H7 (cell line): Measurements from ENCODE around the gene EPHX1. TPM values are rescaled to one million over a fixed set of nuclear protein-coding genes. Genes with fewer than 3 reads are reported as not detected.
A peak's percentile ranks its signal among the peaks of the same experiment; 100 is the strongest.
"Not testable (repeated sequence)": the region's sequence is repeated elsewhere in the genome, so short reads cannot be mapped to it uniquely, and the experiment has no call there.

ENCODE experiments used
- DNase-seq: peaks from one replicate; pipeline ENCODE4 v3.0.0; 2012
- H3K27me3 ChIP-seq: 2 replicates; pipeline ENCODE4 v1.6.0; 2011; ENCODE audit warnings: mild to moderate bottlenecking, low read length; ENCODE audit not compliant: control insufficient read depth, insufficient read depth
- H3K36me3 ChIP-seq: replicated peaks from 2 replicates; pipeline ENCODE4 v1.5.1; 2011; ENCODE audit warnings: low read length; ENCODE audit not compliant: control insufficient read depth, insufficient read depth
- H3K4me3 ChIP-seq: 2 replicates; pipeline ENCODE4 v1.5.1; 2011; ENCODE audit warnings: low read depth, mild to moderate bottlenecking, control low read depth, low read length, moderate library complexity; ENCODE audit not compliant: insufficient read depth
- total RNA-seq: library from RNA; depleted of rRNA; stranded (reverse); fragments of >200 nt; shearing (Covaris generic); gene quantifications from 2 replicates; pipeline ENCODE4 v1.2.3, GENCODE V29; 2014

EPHX1 gene
- total RNA-seq, 1 experiment from 2014 or later, result 52.1 TPM

GRCh38 chr1:225879521-225880221 is 69.7 kb downstream of the EPHX1 start:
- no peak for DNase-seq
- Histone ChIP-seq H3K4me3 (peak overlapping the region; percentile 20; the same call in 1 of the 2 replicates), H3K36me3 (peaks cover 39% of the 10 kb centered on the region), H3K27me3 (no peaks in the 10 kb centered on the region)

DNA sequence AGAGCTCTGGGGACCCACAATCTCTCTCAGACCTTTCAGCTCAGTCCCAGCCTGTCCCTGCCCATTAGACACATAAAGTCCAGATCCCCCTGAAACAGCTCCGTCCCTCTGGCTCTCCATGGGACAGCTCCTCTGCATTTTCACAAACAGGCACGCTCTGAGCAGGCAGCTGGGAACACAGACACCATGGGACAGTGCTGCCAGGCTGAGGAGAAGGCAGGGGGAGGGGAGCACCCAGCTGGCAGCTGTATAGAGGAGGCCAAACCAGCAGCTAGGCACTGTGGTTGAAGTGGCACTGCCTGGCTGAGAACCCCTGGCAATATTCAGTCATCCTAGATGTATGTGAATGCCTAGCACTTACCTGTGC is 70.3 kb downstream of the EPHX1 start:
- Histone ChIP-seq H3K27me3 (no peaks in the 10 kb centered on the region), H3K4me3 (peak overlapping the region; percentile 20; the same call in 1 of the 2 replicates)
- DNase-seq, result no peak

GRCh38 chr1:225880636-225881035 is 70.7 kb downstream of the EPHX1 start:
- peak overlapping the region; percentile 20; the same call in 1 of the 2 replicates for H3K4me3 ChIP-seq
- peaks cover 32% of the 10 kb centered on the region for H3K36me3 ChIP-seq
- no peaks in the 10 kb centered on the region for H3K27me3 ChIP-seq
- DNase-seq, result no peak

More for the DNA sequence above, 70.3 kb downstream of the EPHX1 start:
- H3K36me3 ChIP-seq, result peaks cover 36% of the 10 kb centered on the region

DNA sequence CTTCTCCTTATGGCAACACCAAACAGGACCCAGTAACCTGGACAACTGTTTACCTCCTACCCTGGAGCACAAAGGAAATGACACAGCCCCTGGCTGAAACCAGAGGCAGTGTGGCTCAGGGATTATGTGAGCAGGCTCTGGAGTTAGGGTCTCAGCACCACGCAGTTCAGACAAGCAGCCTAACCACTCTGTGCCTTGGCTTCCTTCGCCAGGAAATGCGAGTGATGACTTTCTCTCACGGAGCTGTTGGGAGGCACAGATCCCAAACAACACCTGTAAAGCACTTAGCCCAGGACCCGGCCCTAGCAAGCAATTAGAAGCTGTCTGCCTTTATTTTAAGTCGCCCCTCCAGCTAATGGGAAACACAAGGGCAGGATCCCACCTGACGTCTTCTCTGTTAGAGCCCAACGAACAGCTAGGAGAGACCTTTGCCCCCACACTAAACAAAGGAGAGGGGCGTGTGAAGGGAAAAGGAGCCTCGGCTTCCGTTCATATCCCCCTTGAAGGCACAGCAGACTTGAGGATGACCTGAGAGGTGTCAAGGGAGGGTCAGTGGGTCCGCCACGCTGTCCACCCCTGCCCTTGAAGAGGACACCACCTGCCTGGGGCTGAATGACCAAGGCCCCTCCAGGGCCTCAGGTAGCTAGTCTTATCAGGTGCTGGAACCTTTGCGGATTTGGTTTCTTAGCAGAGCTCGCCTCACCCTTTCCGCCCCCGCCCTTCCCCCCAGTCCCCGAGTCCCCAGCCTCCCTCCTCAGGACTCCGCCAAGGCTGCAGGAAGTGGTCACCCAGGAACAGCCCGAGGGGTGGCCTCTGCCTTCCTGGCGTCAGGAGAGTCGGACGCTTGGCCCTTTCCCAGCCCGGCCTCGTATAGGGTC is 71.4 kb downstream of the EPHX1 start:
- no peaks in the 10 kb centered on the region for H3K27me3 ChIP-seq
- peak; percentile 77 for DNase-seq
- H3K4me3 ChIP-seq, result peak overlapping the region; percentile 97
- H3K36me3 ChIP-seq, result peaks cover 29% of the 10 kb centered on the region

- peak; percentile 98 for DNase-seq
- H3K36me3 ChIP-seq, result peaks cover 28% of the 10 kb centered on the region
- peak within 1 kb of the TSS; percentile 97 for H3K4me3 ChIP-seq
- H3K27me3 ChIP-seq, result no peaks in the 10 kb centered on the region
These were observed 72.2 kb downstream of the EPHX1 start, which contains the start of gene TMEM63A for GRCh38 chr1:225881959-225882693. TSS of gene TMEM63A (minus strand) at chr1:225882380. CDS start at chr1:225877580, 4,800 bp downstream.

- Histone ChIP-seq H3K4me3 (peak overlapping the region; percentile 97), H3K27me3 (no peaks in the 10 kb centered on the region), H3K36me3 (peaks cover 25% of the 10 kb centered on the region)
- DNase-seq, result peak; percentile 81
These were observed 73.0 kb downstream of the EPHX1 start for GRCh38 chr1:225882694-225883615.

DNA sequence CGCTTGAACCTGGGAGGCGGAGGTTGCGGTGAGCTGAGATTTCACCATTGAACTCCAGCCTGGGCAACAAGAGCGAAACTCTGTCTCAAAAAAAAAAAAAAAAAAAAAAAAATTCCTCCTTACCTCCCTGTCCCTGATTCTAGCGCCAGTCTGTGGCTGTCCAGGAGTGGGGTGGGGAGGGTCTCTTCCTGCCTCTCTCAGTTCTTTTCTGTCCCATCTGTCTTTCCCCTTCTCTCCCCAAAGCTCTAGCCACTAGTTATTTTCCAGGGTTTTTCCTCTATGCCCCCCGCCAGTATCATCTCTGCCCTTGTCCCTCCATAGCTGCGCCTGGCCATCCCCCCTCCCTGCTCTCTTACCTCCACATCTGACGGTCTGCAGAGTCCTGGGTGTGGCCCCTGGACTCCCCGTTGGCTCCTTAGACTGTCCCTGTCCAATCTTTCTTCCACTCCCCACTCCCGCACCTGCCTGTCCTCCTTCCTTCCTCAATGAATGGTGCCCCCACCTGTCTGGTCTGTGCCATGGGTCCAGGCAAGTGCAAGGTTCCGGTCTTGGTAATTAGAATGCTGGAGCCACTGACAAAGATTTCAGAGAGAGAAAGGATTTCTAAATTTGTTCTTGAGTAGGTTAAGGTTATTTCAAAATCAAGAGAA is 73.8 kb downstream of the EPHX1 start:
- no peak for DNase-seq
- Histone ChIP-seq H3K4me3 (peak overlapping the region; percentile 97), H3K27me3 (no peaks in the 10 kb centered on the region), H3K36me3 (peaks cover 25% of the 10 kb centered on the region)

DNA sequence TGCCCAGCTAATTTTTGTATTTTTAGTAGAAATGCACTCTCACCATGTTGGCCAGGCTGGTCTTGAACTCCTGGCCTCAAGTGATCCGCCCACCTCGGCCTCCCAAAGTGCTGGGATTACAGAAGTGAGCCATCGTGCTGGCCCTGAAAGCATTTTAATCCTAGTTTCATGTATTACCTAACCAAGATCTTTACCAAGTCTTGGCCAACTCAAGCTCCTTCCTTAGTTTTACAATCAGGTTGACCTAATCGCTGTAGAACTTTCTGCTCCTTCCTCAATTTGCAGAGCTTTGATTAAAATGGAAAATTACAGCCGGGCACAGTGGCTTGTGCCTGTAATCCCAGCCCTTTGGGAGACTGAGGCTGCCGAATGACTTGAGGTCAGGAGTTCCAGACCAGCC is 75.4 kb downstream of the EPHX1 start:
- H3K4me3 ChIP-seq, result no peak overlapping the region
- H3K27me3 ChIP-seq, result no peaks in the 10 kb centered on the region

GRCh38 chr1:225886159-225887029 is 76.5 kb downstream of the EPHX1 start:
- peaks cover 11% of the 10 kb centered on the region for H3K36me3 ChIP-seq
- no peak for DNase-seq
- peak overlapping the region; percentile 99 for H3K4me3 ChIP-seq
- H3K27me3 ChIP-seq, result no peaks in the 10 kb centered on the region

More for the DNA sequence above, 75.4 kb downstream of the EPHX1 start:
- H3K36me3 ChIP-seq, result peaks cover 14% of the 10 kb centered on the region
- DNase-seq, result no peak

GRCh38 chr1:225887030-225887314 is 77.0 kb downstream of the EPHX1 start:
- DNase-seq, result no peak
- no peaks in the 10 kb centered on the region for H3K27me3 ChIP-seq
- peak overlapping the region; percentile 99 for H3K4me3 ChIP-seq
- peaks cover 11% of the 10 kb centered on the region for H3K36me3 ChIP-seq

- not testable (repeated sequence) for H3K27me3 ChIP-seq
- peak; percentile 88 for DNase-seq
- H3K36me3 ChIP-seq, result peaks cover 11% of the 10 kb centered on the region
- H3K4me3 ChIP-seq, result peak overlapping the region; percentile 99
These were observed 77.8 kb downstream of the EPHX1 start for GRCh38 chr1:225887554-225888288.

DNA sequence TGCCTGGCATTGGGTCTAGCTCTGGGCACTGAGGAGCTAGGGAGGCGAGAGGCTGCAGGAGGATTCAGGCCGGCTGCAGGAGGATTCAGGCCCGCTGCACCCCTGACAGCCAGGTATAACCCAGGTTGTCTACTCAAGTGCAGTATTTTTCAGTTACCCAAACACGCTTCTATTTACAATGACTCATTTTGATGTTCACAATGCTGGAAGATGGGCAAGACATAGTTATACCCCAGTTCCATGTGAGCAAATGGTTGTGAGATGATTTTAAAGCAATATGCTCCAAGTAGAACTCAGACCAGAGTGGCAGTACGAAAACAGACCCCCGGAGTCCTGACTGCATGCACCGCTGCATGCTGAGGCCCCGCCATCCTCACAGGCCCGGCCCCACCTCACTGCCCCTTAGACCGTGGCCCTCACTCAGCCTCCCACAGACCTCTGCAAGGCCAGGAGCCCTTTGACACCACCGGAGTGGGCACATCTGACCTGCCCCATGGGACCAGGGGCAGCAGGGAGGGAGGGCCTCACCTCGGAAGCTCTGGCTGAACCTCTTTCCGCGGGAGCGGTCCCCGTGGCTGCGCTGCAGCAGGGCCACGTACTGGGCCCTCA is 78.5 kb downstream of the EPHX1 start:
- H3K4me3 ChIP-seq, result peak overlapping the region; percentile 99
- peak; percentile 54 for DNase-seq
- H3K27me3 ChIP-seq, result no peaks in the 10 kb centered on the region

More for the DNA sequence above, 78.5 kb downstream of the EPHX1 start:
- H3K36me3 ChIP-seq, result peaks cover 11% of the 10 kb centered on the region
